GOT3 (cell line): ENCODE data around the gene PIK3R5.
"Not testable (repeated sequence)": the region's sequence is repeated elsewhere in the genome, so short reads cannot be mapped to it uniquely, and the experiment has no call there.

Experiments
- DNase-seq: peaks from one replicate; lab custom pipeline; 2025; ENCODE audit warnings: mixed read lengths; lab: John Stamatoyannopoulos, UW

The PIK3R5 gene

DNA sequence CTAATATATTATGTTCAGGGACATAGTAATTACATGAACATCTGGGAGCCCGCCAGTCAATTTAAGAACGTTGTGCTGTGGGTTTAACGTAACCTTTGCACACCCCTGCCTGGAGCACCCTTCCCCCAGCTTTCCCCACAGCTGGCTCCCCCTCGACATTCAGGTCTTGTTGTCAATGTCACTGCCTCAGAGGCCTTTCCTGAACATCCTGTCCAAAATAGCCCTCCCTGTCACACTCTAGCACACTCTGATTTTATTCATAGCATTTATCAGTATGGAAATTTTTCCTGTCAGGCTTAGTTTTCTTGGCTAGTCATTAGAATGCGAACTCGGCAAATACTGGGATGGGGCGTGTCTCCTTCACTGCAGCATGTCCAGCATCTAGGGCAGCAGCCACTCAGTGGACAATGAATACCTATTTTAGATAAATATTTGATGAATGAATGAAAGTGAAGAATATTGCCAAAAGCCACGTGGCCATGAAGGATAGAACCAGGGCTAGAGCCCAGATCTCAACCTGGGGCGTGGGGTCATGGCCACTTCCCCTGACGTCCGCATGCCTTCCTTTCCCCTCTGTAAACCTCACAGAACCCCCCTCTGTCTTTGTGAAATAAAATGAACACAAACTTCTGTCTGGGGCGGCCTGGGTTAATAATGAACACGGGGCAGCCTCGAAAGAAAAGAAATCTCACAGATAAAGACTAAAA, 108.5 kb downstream of the PIK3R5 start:
- DNase-seq: no peak

DNA sequence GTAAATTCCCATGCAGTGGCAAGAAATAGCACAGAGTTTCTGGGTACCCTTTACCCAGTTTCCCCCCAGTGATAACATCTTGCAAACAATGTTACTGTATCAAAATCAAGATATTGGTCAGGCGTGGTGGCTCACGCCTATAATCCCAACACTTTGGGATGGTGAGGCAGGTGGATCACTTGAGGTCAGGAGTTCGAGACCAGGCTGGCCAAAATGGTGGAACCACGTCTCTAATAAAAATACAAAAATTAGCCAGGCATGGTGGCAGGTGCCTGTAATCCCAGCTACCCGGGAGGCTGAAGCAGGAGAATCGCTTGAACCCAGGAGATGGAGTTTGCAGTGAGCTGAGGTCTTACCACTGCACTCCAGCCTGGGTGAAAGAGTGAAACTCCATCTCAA, 109.3 kb downstream of the PIK3R5 start:
- not testable (repeated sequence) for DNase-seq

DNA sequence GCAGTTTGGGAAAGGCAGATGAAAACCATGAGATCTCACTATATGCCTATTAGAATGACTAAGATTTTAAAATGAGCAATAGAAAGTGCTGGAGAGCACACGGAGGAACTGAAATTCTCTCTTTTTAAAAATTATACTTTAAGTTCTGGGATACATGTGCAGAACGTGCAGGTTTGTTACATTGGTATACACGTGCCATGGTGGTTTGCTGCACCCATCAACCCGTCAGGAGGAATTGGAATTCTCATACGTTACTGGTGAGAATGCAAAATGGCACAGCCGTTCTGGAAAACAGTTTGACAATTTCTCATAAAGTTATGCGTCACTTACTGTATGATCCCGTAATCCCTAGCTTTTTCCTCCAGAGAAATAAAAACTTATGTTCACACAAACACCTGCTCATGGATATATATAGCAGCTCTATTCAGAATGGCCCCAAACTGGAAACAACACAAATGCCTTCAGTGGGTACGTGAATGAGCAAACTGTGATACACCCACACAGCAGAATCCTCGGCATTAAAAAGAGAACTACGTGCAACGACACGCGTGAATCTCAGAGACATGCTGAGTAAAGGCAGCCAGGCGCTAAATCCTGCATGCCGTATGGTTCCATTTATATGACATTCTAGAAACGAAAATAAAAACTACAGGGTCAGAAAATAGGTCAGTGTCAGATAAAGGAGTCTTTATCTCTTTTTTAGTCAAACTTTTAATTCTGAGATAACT, 109.9 kb downstream of the PIK3R5 start:
- DNase-seq: no peak

DNA sequence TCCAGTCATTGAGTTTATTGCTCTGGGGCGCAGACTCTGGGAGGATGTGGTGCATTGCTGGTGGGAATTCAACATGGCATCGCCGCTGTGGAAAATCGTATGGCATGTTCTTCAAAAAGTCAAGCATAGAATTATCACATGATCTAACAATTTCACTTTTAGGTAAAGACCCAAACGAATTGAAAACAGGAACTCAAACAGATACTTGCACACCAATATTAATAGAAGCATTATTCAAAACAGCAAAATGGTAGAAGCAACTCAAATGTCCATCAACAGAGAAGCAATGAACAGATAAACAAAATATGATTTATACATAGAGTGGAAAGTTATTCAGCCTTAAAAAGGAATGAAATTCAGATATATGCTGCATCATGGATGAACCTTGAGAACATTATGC, 113.9 kb downstream of the PIK3R5 start:
- DNase-seq: no peak

DNA sequence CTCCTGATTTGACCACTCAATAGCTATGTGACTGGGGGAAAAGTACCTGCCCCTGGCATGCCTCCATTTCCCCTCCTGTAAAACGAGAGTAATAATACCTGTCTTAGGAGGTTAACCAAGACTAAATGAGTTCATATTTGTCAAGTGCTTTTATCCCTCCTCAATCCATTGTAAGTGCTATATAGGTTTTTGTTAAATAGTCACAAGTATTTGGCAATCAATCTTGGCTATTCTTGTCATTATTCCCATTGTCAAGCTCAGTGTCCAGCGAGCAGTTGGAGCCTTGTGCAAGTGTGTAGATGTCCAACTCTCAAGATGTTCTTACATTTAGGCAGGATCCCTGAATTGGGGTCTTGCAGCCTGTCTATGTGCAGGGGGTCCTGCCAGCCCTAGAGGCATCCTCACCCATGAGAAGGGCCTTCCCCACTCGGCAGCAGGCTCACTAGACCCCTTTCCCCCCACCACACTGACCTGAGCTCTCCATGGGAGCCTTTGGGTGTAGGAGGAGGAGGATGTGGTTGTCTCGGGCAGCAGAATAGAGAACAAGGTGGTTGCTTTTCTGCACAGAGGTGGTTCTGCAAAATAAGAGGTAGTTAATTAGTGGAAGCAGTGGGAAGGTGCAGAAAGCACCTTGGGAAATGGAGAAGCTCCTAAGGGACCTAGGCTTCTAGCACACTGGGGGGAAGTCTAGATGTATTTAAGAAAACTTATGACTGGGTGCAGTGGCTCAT, 116.0 kb downstream of the PIK3R5 start:
- DNase-seq: no peak

DNA sequence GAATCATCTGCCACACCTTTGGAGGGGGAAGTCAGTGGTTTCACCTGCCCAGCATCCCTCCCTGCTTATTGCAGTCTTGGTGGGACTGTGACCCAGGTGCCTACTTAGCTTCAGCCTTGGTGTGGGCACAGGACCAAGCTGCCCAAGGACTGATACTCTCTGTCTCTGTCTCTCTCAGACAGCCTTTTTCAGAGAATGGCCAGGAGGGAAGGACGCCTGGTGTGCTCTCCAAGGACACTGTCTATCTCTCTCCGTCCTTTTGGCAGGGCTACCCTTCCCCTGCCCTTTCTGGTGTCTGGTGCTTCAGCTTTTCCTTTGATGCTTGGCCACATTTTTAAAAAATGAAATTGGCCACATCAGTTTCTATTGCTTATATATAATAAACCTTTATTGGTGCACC, 117.6 kb downstream of the PIK3R5 start:
- DNase-seq: no peak

DNA sequence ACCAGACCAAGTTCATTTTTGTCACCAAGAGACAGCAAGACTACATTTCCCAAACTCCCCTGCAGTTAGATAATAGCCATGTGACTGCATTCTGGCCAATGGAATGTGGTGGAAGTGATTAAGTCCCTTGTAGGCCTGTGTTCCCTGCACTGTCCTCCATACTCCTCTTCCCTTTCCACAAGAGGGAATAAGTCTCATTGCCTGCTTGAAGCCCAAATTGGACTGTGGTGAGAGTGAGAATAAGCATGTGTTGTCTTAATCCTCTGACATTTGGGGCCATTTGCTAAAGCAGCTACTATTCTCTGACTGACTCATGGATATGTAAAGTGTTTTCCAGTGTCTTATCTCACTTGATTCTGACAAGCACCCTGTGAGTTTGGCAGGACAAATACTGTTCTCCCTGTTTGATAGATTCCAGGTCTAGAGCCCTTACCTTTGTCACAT, 118.7 kb downstream of the PIK3R5 start:
- DNase-seq: no peak

DNA sequence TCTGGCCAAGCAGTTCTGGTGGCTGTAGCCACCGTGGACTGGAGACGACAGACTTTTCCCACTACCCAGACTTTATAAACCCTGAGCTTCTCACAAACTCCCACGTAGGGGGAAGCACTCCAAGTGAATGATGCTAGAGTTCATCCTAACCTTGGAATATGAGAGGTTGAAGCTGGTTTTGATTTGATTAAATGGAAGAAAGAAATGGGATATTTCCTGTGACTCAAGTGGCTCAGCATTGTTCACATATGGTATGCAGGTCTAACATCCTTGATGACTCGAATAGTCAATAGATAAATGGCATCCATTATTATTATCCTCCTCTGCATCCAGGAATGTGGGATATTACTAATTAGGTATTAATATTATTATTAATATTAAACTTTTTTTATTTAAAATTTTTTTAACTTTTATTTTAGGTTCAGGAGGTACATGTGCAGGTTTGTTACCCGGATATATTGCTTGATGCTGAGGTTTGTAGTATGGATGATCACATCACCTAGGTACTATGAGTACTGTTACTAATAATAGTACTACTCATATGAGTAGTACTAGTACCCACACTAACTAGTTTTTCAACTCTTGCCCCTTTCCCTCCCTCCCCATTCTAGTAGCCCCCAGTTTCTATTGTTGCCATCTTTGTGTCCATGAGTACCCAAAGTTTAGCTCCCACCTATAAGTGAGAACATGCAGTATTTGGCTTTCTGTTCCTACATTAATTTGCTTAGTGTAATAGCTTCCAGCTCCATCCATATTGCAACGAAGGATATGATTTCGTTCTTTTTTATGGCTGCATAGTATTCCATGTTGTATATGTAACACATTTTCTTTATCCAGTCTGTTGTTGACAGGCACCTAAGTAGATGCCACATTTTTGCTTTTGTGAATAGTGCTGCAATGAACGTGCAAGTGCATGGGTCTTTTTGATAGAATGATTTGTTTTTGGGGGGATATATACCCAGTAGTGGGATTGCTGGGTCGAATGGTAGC, 121.0 kb downstream of the PIK3R5 start:
- DNase-seq: no peak

DNA sequence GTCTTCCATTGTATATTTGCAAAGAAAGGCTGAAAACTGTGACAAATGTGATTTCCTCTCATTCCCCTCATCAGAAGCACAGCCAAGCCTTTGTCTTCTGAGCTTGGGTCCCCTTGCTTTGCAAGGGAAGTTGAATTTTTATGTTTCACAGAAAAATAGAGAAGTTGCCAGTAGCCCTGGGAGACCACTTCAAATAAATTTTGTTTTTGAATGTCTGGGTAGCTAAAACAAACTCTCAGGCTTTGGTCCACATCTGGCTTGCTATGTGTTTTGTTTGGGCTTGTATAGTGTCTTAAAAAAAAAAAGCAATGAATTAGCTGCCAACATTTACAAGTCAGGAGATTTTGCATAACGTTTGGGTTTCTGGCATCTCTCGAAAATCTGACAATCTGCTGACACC, 122.2 kb downstream of the PIK3R5 start:
- DNase-seq: no peak

DNA sequence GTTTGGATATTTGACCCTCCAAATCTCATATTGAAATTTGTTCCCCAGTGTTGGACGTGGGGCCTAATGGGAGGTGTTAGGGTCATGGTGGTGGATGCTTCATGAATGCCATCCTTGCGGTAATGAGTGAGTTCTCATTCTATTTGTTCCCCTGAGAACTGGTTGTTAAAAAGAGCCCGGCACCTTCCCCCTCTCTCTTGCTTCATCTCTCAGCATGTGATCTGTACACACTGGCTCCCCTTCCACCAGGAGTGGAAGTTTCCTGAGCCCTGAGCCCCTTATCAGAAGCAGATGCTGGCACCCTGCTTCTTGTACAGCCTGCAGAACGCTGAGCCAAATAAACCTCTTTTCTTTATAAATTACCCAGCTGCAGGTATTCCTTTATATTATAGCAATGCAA, 123.7 kb downstream of the PIK3R5 start:
- DNase-seq: no peak

DNA sequence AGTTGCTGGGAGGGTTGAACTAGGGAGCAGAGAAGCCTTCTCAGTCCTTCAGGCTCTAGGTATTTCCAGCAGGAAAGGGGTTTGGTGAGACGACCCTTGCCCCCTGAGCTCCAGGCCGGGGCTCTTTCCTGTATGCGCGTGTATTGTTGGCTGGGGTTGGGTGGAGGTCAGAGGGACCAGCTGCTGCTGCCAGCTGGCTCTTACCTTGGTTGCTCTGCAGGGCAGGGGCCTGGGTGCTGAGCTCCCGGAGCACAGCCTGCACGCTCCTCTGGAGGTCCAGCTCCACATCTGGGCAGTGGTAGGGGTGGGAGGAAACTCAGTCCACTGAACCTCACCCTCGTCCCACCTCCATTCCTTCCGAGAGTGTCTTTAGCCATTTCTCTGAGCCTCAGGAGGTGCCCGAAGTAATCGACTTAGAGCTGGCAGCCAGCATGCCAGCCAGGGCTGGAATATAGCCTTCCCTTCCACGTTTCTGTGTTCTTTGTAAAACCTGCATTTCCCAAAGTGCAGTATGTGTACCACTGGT, 126.0 kb downstream of the PIK3R5 start:
- no peak for DNase-seq

DNA sequence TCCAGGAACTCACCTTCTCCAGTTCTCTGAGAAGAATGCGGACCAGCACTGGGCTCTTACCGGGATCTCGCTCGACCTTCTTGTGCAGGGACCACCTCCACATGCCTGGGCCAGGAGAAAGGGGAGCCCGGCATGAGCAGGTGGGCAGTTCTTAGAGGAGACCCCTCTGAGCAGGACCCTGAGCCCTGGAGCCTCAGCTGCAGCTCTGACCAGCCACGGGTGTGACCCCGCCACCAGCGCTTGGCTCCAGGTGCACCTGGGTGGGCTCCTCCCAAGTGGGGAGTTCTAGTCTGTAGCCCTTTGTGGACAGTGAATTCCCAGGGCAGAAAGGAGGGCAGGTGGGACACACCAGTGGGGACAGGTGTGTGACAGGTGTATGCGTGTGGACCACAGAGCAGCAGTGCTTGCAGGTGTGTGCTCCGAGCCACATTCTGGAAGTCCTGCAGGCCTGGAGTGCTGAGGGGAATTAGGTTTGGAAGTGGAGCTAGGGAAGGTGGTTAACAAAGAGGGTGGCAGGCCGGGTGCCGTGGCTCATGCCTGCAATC, 126.9 kb downstream of the PIK3R5 start:
- no peak for DNase-seq

DNA sequence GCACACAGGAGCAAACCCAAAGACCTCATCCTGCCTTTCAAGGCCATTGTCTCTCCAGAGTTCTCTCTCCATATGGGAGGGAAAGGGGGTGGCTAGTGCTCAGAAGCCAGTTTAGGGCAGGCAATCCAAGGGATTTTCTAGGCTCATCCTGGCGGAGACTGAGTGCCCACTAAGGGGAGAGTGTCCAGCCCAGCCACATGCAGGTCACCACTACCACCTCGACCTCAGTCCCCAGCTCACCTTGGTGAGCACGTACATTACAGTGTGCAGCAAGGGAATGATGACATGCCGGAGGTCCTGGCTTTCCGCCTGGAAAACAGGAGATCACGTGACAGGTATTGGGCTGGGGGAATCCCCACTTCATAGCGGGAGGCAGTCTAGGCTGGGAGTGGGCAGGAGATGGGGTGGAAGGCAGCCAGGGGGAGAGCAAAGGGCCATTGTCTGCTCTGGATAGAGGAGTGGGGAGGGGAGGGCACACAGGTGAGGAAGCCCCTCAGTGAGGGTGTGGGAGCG, 127.9 kb downstream of the PIK3R5 start:
- DNase-seq: no peak

DNA sequence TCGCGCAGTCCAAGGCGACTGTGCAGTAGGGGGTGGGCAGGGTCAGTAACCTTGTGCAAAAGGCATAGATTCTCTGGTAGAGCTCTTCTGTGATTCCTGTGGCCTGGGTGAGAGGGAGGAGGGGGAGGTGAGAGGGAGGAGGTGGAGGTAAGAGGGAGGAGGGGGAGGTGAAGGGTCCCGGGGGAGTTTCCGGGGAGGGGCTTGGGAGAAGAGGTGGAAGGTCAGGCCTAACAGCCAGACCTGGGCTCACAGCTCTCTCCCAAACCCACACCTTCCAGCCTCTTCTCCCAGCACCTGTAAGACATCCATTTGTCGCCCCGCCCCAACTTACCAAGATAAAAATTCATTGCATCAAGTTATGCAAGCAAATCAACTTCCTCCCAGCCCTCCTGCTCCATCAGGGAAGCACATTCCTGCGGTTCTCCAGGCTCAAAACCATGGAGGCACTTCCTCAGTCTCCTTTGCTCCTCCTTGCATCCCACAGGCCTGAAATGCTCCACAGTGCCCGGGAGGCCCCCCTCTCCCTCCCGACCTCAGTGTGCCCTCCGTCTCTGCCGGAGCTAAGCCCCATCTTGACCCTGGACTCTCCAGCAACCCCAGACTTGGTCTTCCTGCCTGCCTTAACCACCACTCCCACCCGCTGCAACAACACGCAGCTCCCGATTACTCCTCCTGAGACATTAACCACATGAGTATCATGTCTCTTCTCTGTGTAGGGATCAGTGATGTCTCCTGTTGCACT, 128.5 kb downstream of the PIK3R5 start:
- no peak for DNase-seq

DNA sequence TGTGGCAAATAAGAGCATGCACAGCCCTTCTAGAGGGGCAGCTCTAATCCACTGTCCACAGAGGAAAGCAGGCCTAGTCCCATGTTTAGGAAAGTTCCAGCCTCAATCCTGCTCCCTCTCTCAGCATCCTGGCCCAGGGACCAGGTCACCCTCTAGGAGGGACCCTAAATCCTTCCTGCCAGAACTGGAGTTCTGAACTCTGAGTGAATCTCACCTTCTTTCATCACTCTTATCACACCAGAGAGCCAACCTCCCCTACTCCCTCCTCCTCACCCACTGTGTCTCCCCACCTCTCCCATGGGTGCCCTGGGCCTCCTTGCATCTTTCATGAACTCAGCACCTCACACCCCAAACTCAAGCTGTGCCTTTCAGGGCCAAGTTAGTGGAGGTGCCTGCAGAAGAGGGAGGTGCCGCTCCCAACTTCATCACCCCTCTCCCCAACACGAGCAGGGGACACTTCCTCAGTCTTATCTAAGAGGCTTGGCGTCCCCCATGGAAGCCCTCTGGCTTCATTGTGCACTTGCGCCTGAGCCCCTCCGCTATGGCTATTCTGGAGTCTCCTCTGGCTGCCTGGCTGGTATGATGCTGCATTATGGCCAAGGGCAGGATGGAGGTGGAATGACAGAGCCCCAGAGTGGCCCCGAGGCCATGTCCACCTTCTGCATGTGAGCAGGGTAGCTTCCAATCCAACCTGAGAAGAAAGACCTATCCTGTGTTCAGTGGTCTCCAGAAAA, 129.7 kb downstream of the PIK3R5 start:
- no peak for DNase-seq

DNA sequence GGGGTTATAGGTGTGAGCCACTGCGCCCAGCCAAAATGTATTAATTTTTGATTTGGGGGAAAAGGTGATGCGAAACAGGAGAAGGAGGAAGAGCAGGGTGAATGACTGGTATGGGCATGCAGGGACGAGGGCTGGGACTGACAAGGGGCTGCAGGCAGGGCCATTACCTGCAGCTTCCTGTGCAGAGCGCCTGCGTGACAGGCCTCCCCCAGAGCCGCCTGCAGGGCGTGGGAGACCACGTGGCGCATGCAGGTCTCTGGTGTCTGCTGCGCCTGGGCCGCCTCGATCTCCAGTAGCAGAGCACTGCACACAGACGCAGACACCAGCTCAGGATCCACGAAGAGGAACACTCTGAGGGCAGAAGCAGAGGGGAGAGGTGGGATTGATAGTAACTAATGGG, 130.4 kb downstream of the PIK3R5 start:
- DNase-seq: no peak

DNA sequence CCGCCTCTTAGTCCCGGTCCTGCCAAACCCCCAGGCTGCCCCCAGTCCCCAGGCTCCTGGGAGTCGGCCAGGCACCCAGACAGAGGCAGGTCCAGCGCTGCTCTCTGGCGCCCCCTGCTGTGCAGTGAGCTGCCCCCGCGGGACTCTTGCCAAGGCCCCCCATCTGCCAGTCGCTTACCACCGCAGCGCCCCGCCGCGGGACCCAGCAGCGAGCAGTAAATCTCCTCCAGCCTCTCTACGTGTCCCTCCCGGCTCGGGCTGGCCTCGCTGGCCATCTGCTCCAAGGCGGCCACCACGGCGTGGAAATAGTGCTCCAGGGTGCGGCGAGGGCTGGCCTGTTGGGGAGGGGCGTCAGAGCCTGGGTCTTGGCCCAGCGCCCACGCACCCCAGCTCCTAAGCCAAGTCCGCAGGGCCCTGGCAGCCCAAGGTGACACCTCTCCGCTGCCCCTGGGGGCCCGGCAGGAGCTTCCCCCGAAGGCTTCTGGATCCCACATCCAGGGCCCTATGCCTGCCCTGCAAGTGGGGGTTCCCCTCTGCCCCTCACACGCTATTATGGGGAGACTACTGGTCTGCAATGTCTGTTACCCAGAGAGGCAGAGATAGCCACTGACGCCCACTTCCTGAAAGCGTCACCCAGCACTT, 132.7 kb downstream of the PIK3R5 start:
- no peak for DNase-seq

DNA sequence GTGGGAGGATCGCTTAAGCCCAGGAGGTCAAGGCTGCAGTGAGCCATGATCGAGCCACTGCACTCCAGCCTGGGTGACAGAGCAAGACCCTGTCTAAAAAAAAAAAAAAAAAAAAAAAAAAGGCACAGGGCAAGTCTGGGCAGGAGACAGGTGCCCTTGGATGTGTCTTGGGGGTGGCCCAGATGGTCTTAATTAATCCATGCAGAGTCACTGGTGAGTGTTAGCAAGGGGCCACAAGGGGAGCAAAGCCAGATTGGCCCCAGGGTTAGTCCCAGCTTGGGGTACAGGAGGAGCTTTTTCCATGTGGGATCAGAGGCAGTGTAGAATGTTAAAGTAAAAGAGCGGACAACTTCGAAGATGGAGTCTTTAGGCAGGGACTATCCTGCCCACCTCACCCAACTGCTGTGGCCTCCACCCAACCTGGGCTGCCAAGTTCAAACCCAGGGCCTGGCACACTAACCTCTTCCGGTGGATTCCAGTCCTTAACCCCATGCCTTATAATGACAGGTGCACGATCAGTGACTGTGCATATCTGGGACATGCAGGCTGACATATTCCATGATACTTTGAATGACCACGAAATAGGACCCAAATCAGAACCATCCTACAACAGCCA, 134.2 kb downstream of the PIK3R5 start:
- DNase-seq: no peak

DNA sequence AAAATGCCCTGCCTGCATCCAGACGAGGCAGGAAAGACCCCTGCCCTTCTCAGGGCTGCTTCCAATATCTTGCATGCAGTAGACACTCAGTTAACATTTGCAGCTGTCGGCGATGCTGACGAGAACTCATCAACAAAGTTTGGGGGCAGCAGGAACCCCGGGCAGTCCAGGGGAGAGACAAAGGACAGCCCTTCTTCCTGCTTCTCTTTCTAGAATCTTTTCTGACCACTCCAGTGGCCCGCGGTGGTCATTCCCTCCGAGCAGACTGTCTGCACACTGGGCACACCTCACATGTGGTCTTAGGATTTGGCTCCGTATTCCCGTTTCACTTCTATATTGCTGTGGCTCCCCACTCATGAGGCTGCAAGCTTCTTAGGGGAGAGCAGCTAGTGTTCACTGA, 135.4 kb downstream of the PIK3R5 start:
- no peak for DNase-seq
